ENCODE data around the gene SLC9C1.
A peak's percentile ranks its signal among the peaks of the same experiment; 100 is the strongest.

Gene SLC9C1

DNA sequence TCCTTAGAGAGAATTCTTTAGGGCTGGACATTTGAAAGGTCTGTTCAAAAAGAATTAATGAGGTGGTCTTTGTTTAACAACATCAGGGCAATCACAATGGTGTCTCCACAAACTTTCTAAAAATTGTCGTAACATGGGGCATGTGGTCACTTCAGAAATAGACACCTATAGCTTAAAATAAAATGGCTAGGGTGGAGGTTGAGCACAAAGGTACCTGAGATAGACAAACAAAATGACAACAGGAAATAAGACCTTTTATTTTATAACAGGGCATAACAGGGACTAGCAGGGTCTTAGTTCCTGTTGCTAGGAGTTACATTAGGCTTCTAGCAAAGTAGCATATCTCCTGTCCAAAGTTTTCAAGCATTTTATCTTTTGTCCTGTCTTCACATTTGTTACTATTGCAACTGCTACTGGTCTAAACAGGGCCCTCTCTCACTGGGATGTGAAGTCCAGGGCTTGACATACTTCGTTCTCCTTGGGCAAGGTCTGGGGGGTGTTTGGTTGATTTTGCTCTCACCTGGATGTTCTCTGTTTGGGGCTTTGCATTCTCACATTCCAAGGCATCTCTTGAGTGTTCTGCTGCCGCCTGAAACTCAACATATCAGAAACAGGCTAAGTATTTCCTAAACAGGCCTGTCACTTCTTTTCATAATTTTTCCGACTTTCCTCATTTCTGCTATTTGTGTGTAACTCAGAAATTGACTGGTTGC lies 163.9 kb downstream of the SLC9C1 start:
- DNase-seq, result no peak

- no peak for DNase-seq
These were observed 164.9 kb downstream of the SLC9C1 start for GRCh38 chr3:112128843-112129727.

DNA sequence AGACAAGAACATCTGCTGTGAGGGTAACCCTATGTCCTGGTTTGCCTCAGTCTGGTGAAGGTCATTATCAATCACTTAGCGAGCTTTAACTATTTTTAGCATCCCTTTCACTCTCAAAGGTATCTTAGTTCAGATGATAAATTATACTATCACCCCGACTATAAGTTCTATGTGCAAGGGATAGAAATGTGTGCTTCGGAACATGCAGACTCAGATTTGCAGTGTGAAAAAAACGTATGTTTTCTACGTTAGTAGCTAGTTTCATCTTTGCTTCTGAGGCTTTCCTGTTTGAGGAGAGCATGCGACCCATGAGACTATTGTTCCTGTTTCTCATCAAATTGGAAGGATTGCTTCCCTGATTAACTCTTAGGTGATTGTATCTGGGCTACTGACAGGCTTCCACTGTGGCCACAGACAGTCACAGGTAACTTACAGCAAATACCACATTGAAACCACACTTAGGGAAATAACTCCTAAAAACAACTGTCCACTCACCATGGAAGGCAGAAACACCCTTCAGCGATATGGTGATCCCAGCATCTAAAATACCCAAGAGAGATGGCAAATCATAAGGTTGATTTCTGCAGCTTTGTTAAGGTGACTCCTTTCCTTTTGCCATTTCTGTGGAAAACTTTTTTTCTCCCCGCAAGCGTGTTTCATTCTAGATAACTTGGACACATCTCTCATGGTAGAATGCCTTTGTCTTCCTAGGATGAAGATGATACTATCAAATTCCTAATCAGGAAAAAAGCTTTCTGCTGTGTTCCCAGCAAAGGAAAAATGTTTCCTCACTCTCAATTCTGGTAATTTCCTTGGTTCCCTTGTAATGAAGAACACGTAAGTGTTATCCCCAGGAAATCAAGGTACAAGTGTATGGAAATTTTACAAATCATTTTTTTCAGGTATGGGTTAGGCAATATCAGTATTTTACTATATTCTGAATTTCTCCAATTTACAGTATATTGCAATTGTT lies 166.2 kb downstream of the SLC9C1 start:
- DNase-seq, result no peak

DNA sequence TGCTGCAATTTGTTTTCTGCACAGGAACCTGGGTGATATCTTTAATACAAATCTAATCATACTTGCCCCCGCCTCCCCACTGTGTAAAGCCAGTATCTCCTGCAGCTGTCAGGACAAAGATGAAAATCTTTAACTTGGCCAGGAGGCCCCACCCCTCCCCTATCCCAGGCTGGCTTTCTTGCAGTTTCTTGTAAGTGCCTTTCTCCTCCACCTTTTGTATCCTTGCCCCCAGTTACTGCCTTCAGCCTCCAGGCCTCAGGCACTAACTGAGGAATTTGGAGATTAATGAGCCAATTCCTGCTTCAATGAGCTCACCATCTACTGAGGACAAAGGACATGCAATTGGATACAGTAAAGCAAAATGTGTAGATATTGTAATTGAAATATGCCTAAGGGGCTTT lies 167.5 kb downstream of the SLC9C1 start:
- DNase-seq, result no peak

DNA sequence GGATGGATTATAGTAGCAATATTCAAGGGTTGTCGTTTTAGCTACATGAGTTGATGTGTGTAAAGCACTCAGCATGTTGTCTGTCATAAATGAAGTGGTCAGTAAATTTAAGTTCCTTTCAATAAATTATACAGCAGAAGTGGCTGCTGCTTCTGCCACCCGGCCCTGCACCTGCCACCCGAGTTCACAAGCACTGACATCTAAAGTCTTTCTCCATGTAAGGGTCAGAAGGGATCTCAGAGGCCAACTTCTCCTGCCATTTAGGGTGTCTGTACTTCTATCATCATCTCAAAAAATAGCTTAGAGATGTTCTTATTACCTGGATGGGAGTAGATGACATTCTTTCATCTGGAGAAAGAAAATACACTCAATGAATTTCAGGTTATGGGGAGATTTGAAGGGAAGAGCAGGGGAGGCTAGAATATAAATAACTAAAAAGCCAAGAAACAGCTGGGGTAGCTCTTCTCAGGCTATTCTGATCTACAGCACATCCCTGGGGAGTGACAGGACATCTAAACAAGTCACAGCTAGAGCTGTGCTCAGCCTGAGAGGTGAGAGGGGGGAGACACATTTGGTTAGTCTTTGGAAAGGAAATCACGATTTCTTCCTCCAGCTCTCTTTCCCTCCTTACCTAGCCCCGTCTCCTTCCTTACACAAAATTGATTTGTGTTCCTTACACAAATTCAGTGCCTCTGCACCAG lies 169.0 kb downstream of the SLC9C1 start:
- no peak for DNase-seq

GRCh38 chr3:112123548-112123947 lies 170.5 kb downstream of the SLC9C1 start:
- DNase-seq, result no peak

- DNase-seq, result no peak
These were observed 171.1 kb downstream of the SLC9C1 start for GRCh38 chr3:112122870-112123269.

DNA sequence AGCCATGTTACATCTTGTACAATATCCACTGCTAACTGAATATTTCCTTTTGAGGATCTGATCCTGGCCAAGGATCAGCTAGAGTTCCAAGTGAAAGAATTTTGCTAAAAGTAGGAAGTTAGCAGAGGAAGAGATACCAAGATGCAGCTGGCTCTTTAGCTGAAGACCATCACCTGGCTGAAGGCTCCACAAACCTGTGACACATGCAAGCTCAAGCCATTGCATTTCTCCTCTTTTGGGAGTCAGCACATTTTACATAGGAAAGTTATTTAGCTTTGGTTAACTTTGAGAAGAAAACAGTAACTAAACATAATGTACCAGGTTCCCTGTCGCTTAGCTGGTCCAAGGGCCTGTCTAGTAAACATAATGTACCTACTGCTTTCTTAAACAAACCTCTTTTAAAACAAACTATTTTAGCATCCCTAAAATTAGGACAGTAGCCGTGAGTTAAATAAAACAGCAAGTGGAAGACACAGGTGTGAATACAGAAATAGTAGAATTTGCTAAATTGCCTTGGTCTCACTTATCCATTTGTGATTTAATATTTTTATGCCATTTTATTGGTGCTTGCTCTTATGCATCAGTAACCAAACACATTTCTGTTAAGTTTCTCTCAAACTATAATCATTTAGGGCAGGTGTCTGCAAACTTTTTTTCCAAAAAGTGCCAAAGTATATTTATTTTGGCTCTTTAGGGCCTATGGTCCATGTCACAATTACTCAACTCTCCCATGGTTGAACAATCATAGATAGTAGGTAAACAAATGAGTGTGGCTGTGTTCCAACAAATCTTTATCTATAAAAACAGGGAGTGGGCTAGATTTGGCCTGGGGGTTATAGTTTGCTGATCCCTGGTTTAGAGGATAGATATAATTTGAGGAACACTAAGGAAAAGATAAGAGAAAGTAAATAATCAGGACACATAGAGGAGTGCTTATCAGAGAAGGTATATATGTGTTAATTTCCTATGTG lies 172.2 kb downstream of the SLC9C1 start:
- DNase-seq, result no peak

- no peak for DNase-seq
These were observed 173.8 kb downstream of the SLC9C1 start for GRCh38 chr3:112119962-112120836.

- no peak for DNase-seq
These were observed 176.0 kb downstream of the SLC9C1 start for GRCh38 chr3:112117841-112118571.

- no peak for DNase-seq
These were observed 176.6 kb downstream of the SLC9C1 start for GRCh38 chr3:112117415-112117814.

DNA sequence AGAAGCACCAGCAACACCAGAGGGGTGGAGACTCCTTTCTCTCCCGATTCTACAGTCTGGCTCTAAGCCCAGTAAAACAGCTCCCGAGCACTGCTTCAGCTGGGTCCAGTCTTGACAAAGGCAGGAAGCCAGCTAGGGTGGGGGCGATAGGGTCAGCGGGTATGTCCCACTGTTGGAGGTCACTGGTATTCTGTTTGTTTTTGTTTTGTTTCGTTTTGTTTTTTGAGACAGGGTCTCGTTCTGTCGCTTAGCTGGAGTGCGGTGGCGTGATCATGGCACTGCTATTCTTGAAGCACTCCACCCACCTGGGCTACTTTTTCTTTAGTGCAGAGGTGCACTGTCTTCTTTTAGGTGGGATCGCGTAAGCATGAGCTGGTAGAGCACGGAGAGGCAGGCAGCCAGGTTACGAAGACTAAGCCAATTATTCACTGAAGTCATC lies 177.2 kb downstream of the SLC9C1 start:
- no peak for DNase-seq

- DNase-seq, result no peak
These were observed 178.1 kb downstream of the SLC9C1 start for GRCh38 chr3:112115806-112116383.

DNA sequence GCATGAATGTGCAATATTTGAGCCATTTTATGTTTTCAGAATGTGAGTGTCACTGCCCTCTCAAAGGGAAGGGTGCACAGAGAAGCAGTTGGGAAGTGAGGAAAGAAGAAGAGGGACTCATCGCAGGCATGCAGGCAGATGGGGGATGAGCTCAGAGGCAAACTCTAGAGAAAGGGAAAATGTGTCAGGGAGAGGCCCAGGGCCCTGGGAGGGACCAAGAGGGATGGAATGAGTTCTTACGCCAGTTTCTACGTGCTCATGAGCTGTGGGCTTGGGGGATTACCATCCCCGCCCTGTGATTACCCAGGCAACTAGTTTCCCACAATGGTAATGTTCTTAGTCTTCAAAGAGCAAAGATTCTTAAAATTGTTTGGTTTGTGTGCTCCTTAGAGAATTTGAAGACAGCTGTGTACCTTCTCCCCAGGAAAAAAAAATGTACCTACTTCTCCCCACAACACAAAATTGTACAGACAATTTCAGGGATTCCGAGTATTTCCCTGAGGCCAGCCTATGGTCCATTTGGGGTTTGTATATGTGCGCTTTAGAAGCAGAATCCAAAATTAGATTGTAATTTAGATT lies 178.8 kb downstream of the SLC9C1 start:
- no peak for DNase-seq

DNA sequence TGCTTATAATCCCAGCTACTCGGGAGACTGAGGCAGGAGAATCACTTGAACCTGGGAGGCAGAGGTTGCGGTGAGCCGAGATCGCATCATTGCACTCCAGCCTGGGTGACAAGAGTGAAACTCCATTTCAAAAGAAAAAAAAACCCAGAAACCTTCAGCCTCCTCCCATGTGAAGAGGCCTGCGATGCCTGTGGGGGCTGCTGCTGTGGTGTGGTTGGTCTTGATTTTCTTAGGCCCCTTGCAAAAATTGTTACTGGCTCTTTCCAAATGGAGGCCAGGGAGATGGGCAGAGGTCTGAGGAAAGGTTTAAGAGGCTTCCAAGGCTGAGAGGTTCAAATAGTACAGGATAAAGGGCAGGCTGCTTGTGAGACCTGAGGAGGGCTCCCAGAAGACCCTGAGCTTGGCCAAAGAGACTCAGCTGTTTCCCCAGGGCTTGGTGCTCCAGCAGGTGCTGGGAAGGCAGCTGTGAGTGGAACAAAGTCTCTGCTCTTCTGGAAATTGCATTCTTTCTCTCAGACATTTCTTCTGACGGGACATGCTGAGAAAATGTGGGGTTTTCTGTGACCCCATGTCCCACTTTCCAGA lies 179.3 kb downstream of the SLC9C1 start:
- no peak for DNase-seq

DNA sequence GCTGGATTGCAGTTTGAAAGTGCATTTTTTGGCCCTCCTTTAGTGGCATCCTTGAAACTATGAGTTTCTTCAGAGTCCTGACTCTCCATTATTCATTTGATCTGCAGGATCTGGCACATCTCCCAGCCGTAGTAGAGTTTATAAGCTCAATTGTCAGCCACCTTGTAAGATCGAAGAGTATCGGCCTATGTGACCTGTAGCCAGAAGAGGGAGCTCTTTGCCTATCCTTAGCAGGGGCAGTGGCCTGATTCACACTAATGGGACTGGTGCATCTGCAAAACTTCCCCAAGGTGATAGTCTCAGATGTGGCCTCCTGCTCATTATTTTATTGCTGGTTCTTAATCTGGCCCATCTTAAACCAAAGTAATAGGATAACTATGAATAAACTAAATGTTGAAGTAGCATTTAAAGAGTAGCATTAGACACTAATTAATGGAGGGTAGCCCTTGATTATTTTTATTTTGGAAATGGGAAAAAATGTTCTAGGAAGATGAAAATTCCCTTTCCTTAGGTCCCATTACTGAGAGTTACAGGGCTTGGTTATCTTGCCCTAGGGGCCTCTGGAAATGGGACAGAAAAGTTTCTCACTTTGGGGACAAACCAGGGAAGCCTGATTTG lies 182.1 kb downstream of the SLC9C1 start:
- DNase-seq, result peak in 1 of 2 experiments; percentile 44

GRCh38 chr3:112109322-112109721 lies 184.7 kb downstream of the SLC9C1 start:
- peak in 1 of 2 experiments; percentile 8 for DNase-seq

DNA sequence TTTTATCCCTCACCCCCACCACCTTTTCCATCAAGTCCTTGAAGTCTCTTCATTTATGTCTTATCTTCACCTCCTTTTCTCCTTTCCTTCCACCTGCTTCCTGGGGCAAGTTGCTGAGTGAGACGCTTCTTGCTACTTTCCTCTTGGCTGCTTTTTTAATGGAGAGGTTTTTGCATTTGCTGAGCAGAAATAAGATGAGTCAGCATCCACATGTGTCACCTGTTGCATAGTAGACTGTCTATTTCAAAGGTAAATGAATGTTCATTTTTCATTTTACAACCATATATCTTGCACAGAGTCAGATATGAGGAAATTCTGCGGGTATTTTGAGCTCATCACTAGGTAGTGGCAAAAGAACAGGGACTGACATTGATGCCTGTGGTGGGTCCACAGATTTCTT lies 189.2 kb downstream of the SLC9C1 start:
- DNase-seq, result no peak

All from NCI-H1930 (cell line).